Activated B cell treated with CpG ODN at 0.5 μM for 24 hours (primary cell): Measurements from ENCODE around the gene FOS. TPM values are rescaled to one million over a fixed set of nuclear protein-coding genes. Genes with fewer than 3 reads are reported as not detected.

Source experiments
- ATAC-seq: fragments of 200-7000 bp; cut with Tn5 transposase; one replicate; pipeline ENCODE4 v1.10.0; 2021; ENCODE audit warnings: low read depth, mild to moderate bottlenecking, moderate library complexity
- CTCF ChIA-PET: fragments of 350-600 bp; sonication (Branson Sonifier 250); formaldehyde crosslinking; loops from one replicate; lab custom pipeline; 2021; ENCODE audit warnings: antibody characterized with exemption; lab: Charles Lee
- POLR2A ChIA-PET: fragments of 350-600 bp; sonication (Branson Sonifier 250); formaldehyde crosslinking; loops from one replicate; lab custom pipeline; 2021; ENCODE audit warnings: antibody characterized with exemption; lab: Charles Lee
- DNase-seq: peaks from one replicate; pipeline ENCODE4 v3.0.0; 2022
- H3K27ac Mint-ChIP-seq: one replicate; pipeline ENCODE4 v1.8.0; 2020; ENCODE audit warnings: mixed read lengths
- H3K27me3 Mint-ChIP-seq: one replicate; pipeline ENCODE4 v1.8.0; 2021; ENCODE audit warnings: mixed read lengths
- H3K36me3 Mint-ChIP-seq: one replicate; pipeline ENCODE4 v1.8.0; 2021; ENCODE audit warnings: low read depth, mixed read lengths
- H3K4me1 Mint-ChIP-seq: one replicate; pipeline ENCODE4 v1.8.0; 2021; ENCODE audit warnings: mixed read lengths
- H3K4me3 Mint-ChIP-seq: one replicate; pipeline ENCODE4 v1.8.0; 2020; ENCODE audit warnings: mild to moderate bottlenecking, mixed read lengths
- H3K9me3 Mint-ChIP-seq: one replicate; pipeline ENCODE4 v1.8.0; 2020; ENCODE audit warnings: mixed read lengths
- CTCF ChIP-seq: fragments of 200-600 bp; IDR thresholded peaks from one replicate; pipeline ENCODE4 v1.8.0; 2022; ENCODE audit warnings: antibody characterized with exemption, mild to moderate bottlenecking
- intact Hi-C: fragments of 100-400 bp; cut with micrococcal nuclease; formaldehyde crosslinking; loops from one replicate; pipeline ENCODE4 v1.15.1; 2024
- total RNA-seq: library from RNA; stranded (reverse); gene quantifications from 2 replicates; pipeline ENCODE4 v1.2.3, GENCODE V29; 2022

Gene FOS
- total RNA-seq, 1 donor from 2014 or later: 37.8 TPM

- H3K9me3 Mint-ChIP-seq: no peaks in the 10 kb centered on the region
- H3K27me3 Mint-ChIP-seq: no peaks in the 10 kb centered on the region
- H3K27ac Mint-ChIP-seq: no peak overlapping the region
- H3K4me1 Mint-ChIP-seq: peaks cover 16% of the 10 kb centered on the region
- ChIA-PET CTCF (interaction anchor here (0.7 to 4.9 kb wide), 4 partner anchors 143 to 344 kb away, joined by 4 to 42 read pairs (median 19); no protein-coding TSS in a partner anchor), POLR2A (no interaction called here)
- H3K4me3 Mint-ChIP-seq: no peak overlapping the region
- intact Hi-C loops: no loop called here
- no peaks in the 10 kb centered on the region for H3K36me3 Mint-ChIP-seq
- ATAC-seq (no peak), DNase-seq (no peak)
- TF ChIP-seq CTCF: no peak
Measured at GRCh38 chr14:75310295-75311111, 31.9 kb downstream of the FOS start.

- no peak for DNase-seq
Measured at GRCh38 chr14:75311356-75311755, 32.7 kb downstream of the FOS start.

GRCh38 chr14:75312341-75312740, 33.7 kb downstream of the FOS start:
- no peak for TF ChIP-seq CTCF
- Mint-ChIP-seq H3K9me3 (no peaks in the 10 kb centered on the region), H3K36me3 (no peaks in the 10 kb centered on the region), H3K27ac (no peak overlapping the region), H3K4me1 (peaks cover 12% of the 10 kb centered on the region), H3K27me3 (peaks cover 2% of the 10 kb centered on the region), H3K4me3 (no peak overlapping the region)
- ATAC-seq (no peak), DNase-seq (no peak)
- ChIA-PET CTCF (interaction anchor here (1.4 kb wide), 1 partner anchor 177 kb away, joined by 5 read pairs; no protein-coding TSS in a partner anchor), POLR2A (no interaction called here)
- intact Hi-C loops: no loop called here

More at GRCh38 chr14:75311356-75311755, 32.7 kb downstream of the FOS start:
- no peak overlapping the region for H3K4me3 Mint-ChIP-seq
- no peak for ATAC-seq
- no peaks in the 10 kb centered on the region for H3K9me3 Mint-ChIP-seq
- TF ChIP-seq CTCF: no peak
- intact Hi-C loops: no loop called here
- CTCF ChIA-PET: interaction anchor here (4.9 kb wide), 1 partner anchor 177 kb away, joined by 42 read pairs; no protein-coding TSS in a partner anchor
- H3K27ac Mint-ChIP-seq: no peak overlapping the region
- H3K4me1 Mint-ChIP-seq: peaks cover 16% of the 10 kb centered on the region
- peaks cover under 1% of the 10 kb centered on the region for H3K27me3 Mint-ChIP-seq
- POLR2A ChIA-PET: no interaction called here
- no peaks in the 10 kb centered on the region for H3K36me3 Mint-ChIP-seq

- POLR2A ChIA-PET: no interaction called here
- Mint-ChIP-seq H3K27ac (no peak overlapping the region), H3K4me3 (no peak overlapping the region), H3K27me3 (peaks cover 2% of the 10 kb centered on the region), H3K4me1 (peaks cover 7% of the 10 kb centered on the region), H3K9me3 (no peaks in the 10 kb centered on the region), H3K36me3 (no peaks in the 10 kb centered on the region)
- CTCF ChIA-PET: interaction anchor here (0.9 to 1.4 kb wide), 2 partner anchors 176 to 248 kb away, joined by 3 to 5 read pairs; no protein-coding TSS in a partner anchor
- TF ChIP-seq CTCF: no peak
- intact Hi-C loops: no loop called here
- no peak for DNase-seq
- ATAC-seq: no peak
Measured at GRCh38 chr14:75313294-75313693, 34.7 kb downstream of the FOS start.

- CTCF ChIA-PET: no interaction called here
- Mint-ChIP-seq H3K4me3 (no peak overlapping the region), H3K36me3 (no peaks in the 10 kb centered on the region), H3K27ac (no peak overlapping the region), H3K4me1 (peaks cover 7% of the 10 kb centered on the region), H3K9me3 (no peaks in the 10 kb centered on the region), H3K27me3 (peaks cover 6% of the 10 kb centered on the region)
- DNase-seq: no peak
- POLR2A ChIA-PET: no interaction called here
- intact Hi-C loops: no loop called here
- no peak for ATAC-seq
- TF ChIP-seq CTCF: no peak
Measured at GRCh38 chr14:75315144-75315543, 36.5 kb downstream of the FOS start.
